K562 (cell line): ENCODE results near the gene EPHB2. TPM values are rescaled to one million over a fixed set of nuclear protein-coding genes. Genes with fewer than 3 reads are reported as not detected.

Experiments used
- ATAC-seq: fragments of 200-7000 bp; cut with Tn5 transposase; 3 replicates; pipeline ENCODE4 v1.9.1; 2020; ENCODE audit warnings: moderate library complexity
- BruUV-seq: library from RNA; stranded (reverse); fragments of 400-500 nt; replicated peaks from 2 replicates; lab custom pipeline; 2021; lab: Mats Ljungman, UMichigan
- CTCF ChIA-PET: fragments of 300-600 bp; formaldehyde crosslinking; extraction: SDS; loops from one replicate; lab custom pipeline; 2021; ENCODE audit warnings: low intra/inter-chr PET ratio; lab: Yijun Ruan, JAX
- POLR2A ChIA-PET: fragments of 300-600, 350-650 bp; sonication (Branson Sonifier 250); formaldehyde crosslinking; extraction: SDS; loops from one replicate; lab custom pipeline; 2021; ENCODE audit warnings: antibody characterized with exemption, inconsistent platforms; lab: Yijun Ruan, JAX
- DNase-seq, 4 experiments: peaks; one replicate each; pipeline versions ENCODE4 v3.0.0 to v3.0.0-alpha.2; 2011 to 2018; ENCODE audit warnings: low spot score in 3 of 4, mixed read lengths in 3 of 4; ENCODE audit errors: extremely low read depth in 1 of 4
- FAIRE-seq: peaks from 2 replicates; lab custom pipeline; 2011; peaks lifted over from hg19 to GRCh38; lab: Jason Lieb, UNC
- H2AFZ ChIP-seq: 2 replicates; pipeline ENCODE4 v1.6.0; 2011; ENCODE audit warnings: low read depth, low read length, control low read depth, inconsistent platforms
- H3K27ac ChIP-seq: fragments of 200-600 bp; 3 replicates; pipeline ENCODE4 v1.8.0; 2011; ENCODE audit warnings: low read depth, mild to moderate bottlenecking, control low read depth, inconsistent platforms, low read length, moderate library complexity, mixed read lengths; ENCODE audit errors: extremely low read depth
- H3K27me3 ChIP-seq, 2 experiments: fragments of 300-600 bp in 1 of 2; 2 replicates in 1 of 2; 3 replicates in 1 of 2; pipeline versions ENCODE4 v1.6.0 to v1.8.0; 2011; ENCODE audit warnings: inconsistent platforms in 2 of 2, low read length in 2 of 2, mild to moderate bottlenecking in 1 of 2, mixed read lengths in 1 of 2, moderate library complexity in 1 of 2; ENCODE audit not compliant: control insufficient read depth in 2 of 2, insufficient read depth in 2 of 2
- H3K36me3 ChIP-seq: fragments of 300-600 bp; 3 replicates; pipeline ENCODE4 v1.8.0; 2011; ENCODE audit warnings: mild to moderate bottlenecking, low read length, inconsistent platforms; ENCODE audit not compliant: control insufficient read depth, insufficient read depth
- H3K4me1 ChIP-seq, 2 experiments: fragments of 200-600 bp in 1 of 2; replicated peaks in 1 of 2; 2 replicates in 1 of 2; 3 replicates in 1 of 2; pipeline versions ENCODE4 v1.5.1 to v1.8.0; 2011; ENCODE audit warnings: inconsistent platforms in 2 of 2, low read length in 2 of 2, mild to moderate bottlenecking in 1 of 2, mixed read lengths in 1 of 2, moderate library complexity in 1 of 2; ENCODE audit not compliant: control insufficient read depth in 2 of 2, insufficient read depth in 2 of 2
- H3K4me2 ChIP-seq: 2 replicates; pipeline ENCODE4 v1.6.1; 2011; ENCODE audit warnings: low read length, control low read depth, inconsistent platforms, mixed read lengths; ENCODE audit not compliant: insufficient read depth
- H3K4me3 ChIP-seq: fragments of 200-600 bp; sonication (generic), shearing (Covaris generic); 2 replicates; pipeline ENCODE4 v1.5.1; 2016; ENCODE audit warnings: control low read depth, inconsistent platforms
- H3K79me2 ChIP-seq: fragments of 200-600 bp; 3 replicates; pipeline ENCODE4 v1.8.0; 2011; ENCODE audit warnings: low read length, inconsistent platforms; ENCODE audit not compliant: control insufficient read depth, insufficient read depth
- H3K9ac ChIP-seq, 2 experiments: 2 replicates each; pipeline versions ENCODE4 v1.6.0 to v1.6.1; 2011; ENCODE audit warnings: low read depth in 2 of 2, low read length in 2 of 2, control low read depth in 1 of 2, inconsistent platforms in 1 of 2, mild to moderate bottlenecking in 1 of 2, mixed read lengths in 1 of 2; ENCODE audit not compliant: insufficient read depth in 1 of 2
- H3K9me1 ChIP-seq: one replicate; pipeline ENCODE4 v1.6.0; 2011; ENCODE audit warnings: inconsistent platforms, mild to moderate bottlenecking, low read length, moderate library complexity; ENCODE audit not compliant: control insufficient read depth, insufficient read depth
- H3K9me3 ChIP-seq: replicated peaks from 2 replicates; pipeline ENCODE4 v1.5.1; 2011; ENCODE audit warnings: low read depth, low read length, inconsistent platforms; ENCODE audit not compliant: control insufficient read depth, insufficient read depth
- H4K20me1 ChIP-seq: replicated peaks from 2 replicates; pipeline ENCODE4 v1.6.1; 2011; ENCODE audit warnings: low read length, inconsistent platforms, mixed read lengths; ENCODE audit not compliant: control insufficient read depth, insufficient read depth
- CBX1 ChIP-seq: sonication (generic); IDR thresholded peaks from 2 replicates; pipeline ENCODE4 v1.6.1; 2016; ENCODE audit warnings: antibody characterized with exemption, low read depth, mild to moderate bottlenecking
- E2F5 ChIP-seq: sonication (generic); formaldehyde crosslinking; IDR thresholded peaks from 2 replicates; pipeline ENCODE4 v1.8.0; 2022; ENCODE audit warnings: mild to moderate bottlenecking, missing genetic modification reagents
- ERF ChIP-seq: fragments of 450-650 bp; formaldehyde crosslinking; IDR thresholded peaks from 2 replicates; pipeline ENCODE4 v1.4.0; 2020; ENCODE audit warnings: mild to moderate bottlenecking, mixed read lengths
- FOSL1 ChIP-seq: fragments of 200-800 bp; sonication (Bioruptor generic); conservative IDR thresholded peaks from 2 replicates; pipeline ENCODE4 v1.6.1; 2016; ENCODE audit warnings: missing genetic modification characterization, missing compliant biosample characterization
- MAFF ChIP-seq: IDR thresholded peaks from 2 replicates; pipeline ENCODE4 v1.6.1; 2012; ENCODE audit warnings: low read length, improper control_type of control experiment
- NCOA1 ChIP-seq: fragments of 450-650 bp; IDR thresholded peaks from 2 replicates; pipeline ENCODE4 v1.6.1; 2016; ENCODE audit warnings: low read depth
- THRAP3 ChIP-seq: fragments of 450-650 bp; IDR thresholded peaks from 2 replicates; pipeline ENCODE4 v1.6.1; 2016; ENCODE audit warnings: mild to moderate bottlenecking, inconsistent platforms, borderline replicate concordance
- ZNF668 ChIP-seq: fragments of 250-450 bp; sonication (Bioruptor Pico); IDR thresholded peaks from 2 replicates; pipeline ENCODE4 v1.8.0; 2022; ENCODE audit warnings: mild to moderate bottlenecking, inconsistent platforms
- ZNF778 ChIP-seq: fragments of 450-650 bp; formaldehyde crosslinking; IDR thresholded peaks from 2 replicates; pipeline ENCODE4 v1.4.0; 2020; ENCODE audit warnings: mild to moderate bottlenecking, moderate library complexity
- WGBS: fragments of 100-300 bp; shearing (Covaris generic); methylation state at CpG from one replicate; pipeline ENCODE4 v1.1.6; 2016; ENCODE audit warnings: low coverage, mixed read lengths; ENCODE audit not compliant: insufficient coverage; ENCODE audit errors: missing lambda C conversion rate; 5-methylcytosine and 5-hydroxymethylcytosine counted together
- in situ Hi-C: fragments of 300-500 bp; cut with MboI; formaldehyde crosslinking; loops from 4 replicates; pipeline ENCODE4 v1.15.0; 2018; ENCODE audit warnings: inconsistent platforms, mixed read lengths
- intact Hi-C: fragments of 100-400 bp; cut with micrococcal nuclease; formaldehyde crosslinking; loops from 2 replicates; pipeline ENCODE4 v1.14.2; 2022
- polyA plus RNA-seq, 8 experiments: library from polyadenylated mRNA; depleted of rRNA in 4 of 8; stranded (reverse) in 5 of 8; unstranded in 3 of 8; fragments of >200 nt; fragmentation: Nextera tagmentation in 2 of 8; fragmentation: Illumina TruSeq in 1 of 8; extraction: Ambion mirVana in 2 of 8; extraction: Trizol in 1 of 8; gene quantifications; 2 replicates each; pipeline versions ENCODE4 v1.2.1 to v1.2.3, GENCODE V29; 2011 to 2014; ENCODE audit warnings: inconsistent platforms in 1 of 8, missing spikeins in 1 of 8
- total RNA-seq, 7 experiments: library from RNA; depleted of rRNA in 6 of 7; stranded (reverse); fragments of >200 nt in 6 of 7; fragmentation: Illumina TruSeq in 2 of 7; extraction: Trizol in 2 of 7; gene quantifications; 2 replicates each; pipeline versions ENCODE4 v1.2.1 to v1.2.3, GENCODE V29; 2011 to 2021; ENCODE audit warnings: low replicate concordance in 1 of 7
- TF ChIP-seq, protein P1 (sequence below): conservative IDR thresholded peaks from 2 replicates; pipeline ENCODE4 v1.6.1; 2011; ENCODE audit warnings: low read depth, mild to moderate bottlenecking, low read length; ENCODE audit not compliant: control insufficient read depth
- TF ChIP-seq, protein P2 (sequence below): sonication (generic); formaldehyde crosslinking; IDR thresholded peaks from 2 replicates; pipeline ENCODE4 v1.5.0; 2020; ENCODE audit warnings: missing genetic modification reagents
- TF ChIP-seq, protein P3 (sequence below): fragments of 250-450 bp; sonication (Bioruptor Pico); IDR thresholded peaks from 2 replicates; pipeline ENCODE4 v1.8.0; 2021; ENCODE audit warnings: moderate library complexity, mild to moderate bottlenecking, inconsistent platforms

EPHB2 gene
- total and polyA plus RNA-seq, 9 of the 15 experiments (the other 6 are each of a cell fraction or from before 2014, with no cell fraction given), result not detected

GRCh38 chr1:22819361-22819760 is 108.7 kb downstream of the EPHB2 start:
- FAIRE-seq (no peak), ATAC-seq (no peak), DNase-seq (no peak)
- Histone ChIP-seq H2AFZ (no peak overlapping the region), H3K9me1 (no peaks in the 10 kb centered on the region), H4K20me1 (peaks cover 5% of the 10 kb centered on the region), H3K27me3 (peaks cover 7 to 29% of the 10 kb centered on the region in 2 experiments; a peak in 4 of 5 replicates), H3K27ac (no peak overlapping the region), H3K9me3 (no peaks in the 10 kb centered on the region), H3K79me2 (no peaks in the 10 kb centered on the region), H3K4me3 (no peak overlapping the region), H3K9ac (no peak overlapping the region), H3K4me1 (peaks cover 0 to 3% of the 10 kb centered on the region in 2 experiments; a peak in 1 of 5 replicates), H3K4me2 (no peak overlapping the region), H3K36me3 (no peaks in the 10 kb centered on the region)
- WGBS, result 2% methylated on average over 4 of the region's 4 CpGs
- TF ChIP-seq ZNF778 (no peak), E2F5 (CRISPR knock-in tag) (no peak), CBX1 (no peak), NCOA1 (no peak), ERF (CRISPR knock-in tag) (no peak), ZNF668 (CRISPR knock-in tag) (no peak), MAFF (no peak), FOSL1 (no peak), THRAP3 (no peak)
- TF ChIP-seq, protein P1, sequence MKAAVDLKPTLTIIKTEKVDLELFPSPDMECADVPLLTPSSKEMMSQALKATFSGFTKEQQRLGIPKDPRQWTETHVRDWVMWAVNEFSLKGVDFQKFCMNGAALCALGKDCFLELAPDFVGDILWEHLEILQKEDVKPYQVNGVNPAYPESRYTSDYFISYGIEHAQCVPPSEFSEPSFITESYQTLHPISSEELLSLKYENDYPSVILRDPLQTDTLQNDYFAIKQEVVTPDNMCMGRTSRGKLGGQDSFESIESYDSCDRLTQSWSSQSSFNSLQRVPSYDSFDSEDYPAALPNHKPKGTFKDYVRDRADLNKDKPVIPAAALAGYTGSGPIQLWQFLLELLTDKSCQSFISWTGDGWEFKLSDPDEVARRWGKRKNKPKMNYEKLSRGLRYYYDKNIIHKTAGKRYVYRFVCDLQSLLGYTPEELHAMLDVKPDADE, result no peak
- TF ChIP-seq, protein P2, sequence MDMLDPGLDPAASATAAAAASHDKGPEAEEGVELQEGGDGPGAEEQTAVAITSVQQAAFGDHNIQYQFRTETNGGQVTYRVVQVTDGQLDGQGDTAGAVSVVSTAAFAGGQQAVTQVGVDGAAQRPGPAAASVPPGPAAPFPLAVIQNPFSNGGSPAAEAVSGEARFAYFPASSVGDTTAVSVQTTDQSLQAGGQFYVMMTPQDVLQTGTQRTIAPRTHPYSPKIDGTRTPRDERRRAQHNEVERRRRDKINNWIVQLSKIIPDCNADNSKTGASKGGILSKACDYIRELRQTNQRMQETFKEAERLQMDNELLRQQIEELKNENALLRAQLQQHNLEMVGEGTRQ (CRISPR knock-in tag), result no peak
- TF ChIP-seq, protein P3, sequence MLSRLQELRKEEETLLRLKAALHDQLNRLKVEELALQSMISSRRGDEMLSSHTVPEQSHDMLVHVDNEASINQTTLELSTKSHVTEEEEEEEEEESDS (CRISPR knock-in tag), result no peak
- ChIA-PET CTCF (no interaction called here), POLR2A (interaction anchor here (1.0 kb wide), 2 partner anchors 22 to 33 kb away, joined by 3 to 5 read pairs; no protein-coding TSS in a partner anchor)
- intact Hi-C loops (no loop called here), in situ Hi-C loops (no loop called here)
- no TSS peak for BruUV-seq
